Stimulated activated CD4-positive, alpha-beta T cell treated with anti-CD3 and anti-CD28 coated beads, Interleukin-2, amount 100 ng/mL, for 48 hours (primary cell): ENCODE results near the gene ANKRD42.

ENCODE experiments used
- DNase-seq, 2 donors: peaks; one replicate each; pipeline ENCODE4 v3.0.0-alpha.2; 2020

The ANKRD42 gene

GRCh38 chr11:83293457-83293774 lies 99.9 kb downstream of the ANKRD42 start:
- DNase-seq, result no peak

GRCh38 chr11:83294208-83294607 lies 100.7 kb downstream of the ANKRD42 start:
- no peak for DNase-seq
